Stimulated activated CD8-positive, alpha-beta memory T cell treated with anti-CD3 and anti-CD28 coated beads, Interleukin-7, amount 100 ng/mL, for 4 hours (primary cell): ENCODE data around the gene SEMA3E.

Experiments
- DNase-seq, 2 donors: peaks; one replicate each; pipeline ENCODE4 v3.0.0-alpha.2; 2020; ENCODE audit warnings: low read depth in 2 of 2

Gene SEMA3E

GRCh38 chr7:83640731-83641537 is 8.0 kb downstream of the SEMA3E start:
- no peak for DNase-seq

DNA sequence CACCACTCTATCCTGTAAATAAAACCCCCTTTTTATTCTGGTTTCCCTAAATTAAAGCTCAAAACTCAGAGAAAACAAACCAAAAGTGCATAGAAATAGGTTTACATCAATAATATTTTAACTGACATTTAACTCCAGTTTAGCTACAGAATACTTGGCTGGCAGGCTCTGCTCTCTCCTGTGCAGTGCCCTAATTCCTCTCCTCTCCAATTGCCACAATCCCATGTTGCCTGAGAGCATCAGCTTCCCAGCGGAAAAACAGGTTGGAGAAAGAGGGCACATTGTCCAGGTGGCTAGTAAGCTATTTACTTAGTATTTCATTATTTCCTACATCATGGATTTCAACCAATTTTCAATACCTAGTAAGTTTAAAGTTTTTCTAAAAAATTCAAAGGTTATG is 8.7 kb downstream of the SEMA3E start:
- no peak for DNase-seq

GRCh38 chr7:83633516-83633915 is 15.4 kb downstream of the SEMA3E start:
- DNase-seq = no peak

DNA sequence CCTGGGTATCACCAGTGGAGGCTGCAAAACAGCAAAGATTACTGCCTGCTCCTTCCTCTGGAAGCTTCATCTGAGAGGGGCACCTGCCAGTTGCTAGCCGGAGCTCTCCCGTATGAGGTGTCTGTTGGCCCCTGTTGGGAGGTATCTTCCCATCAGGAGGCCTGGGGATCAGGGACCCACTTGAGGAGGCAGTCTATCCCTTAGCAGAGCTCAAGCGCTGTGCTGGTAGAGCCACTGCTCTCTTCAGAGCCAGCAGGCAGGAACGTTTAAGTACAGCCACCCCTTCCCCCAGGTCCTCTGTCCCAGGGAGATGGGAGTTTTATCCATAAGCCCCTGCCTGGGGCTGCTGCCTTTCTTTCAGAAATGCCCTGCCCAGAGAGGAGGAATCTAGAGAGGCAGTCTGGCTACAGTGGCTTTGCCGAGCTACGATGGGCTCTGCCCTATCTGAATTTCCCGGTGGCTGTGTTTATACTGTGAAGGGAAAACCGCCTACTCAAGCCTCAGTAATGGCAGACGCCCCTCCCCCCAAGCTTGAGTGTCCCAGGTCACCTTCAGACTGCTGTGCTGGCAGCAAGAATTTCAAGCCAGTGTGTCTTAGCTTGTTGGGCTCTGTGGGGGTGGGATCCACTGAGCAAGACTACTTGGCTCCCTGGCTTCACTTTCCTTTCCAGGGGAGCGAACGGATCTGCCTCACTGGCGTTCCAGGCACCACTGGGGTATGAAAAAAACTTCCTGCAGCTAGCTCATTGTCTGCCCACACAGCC is 19.6 kb downstream of the SEMA3E start:
- no peak for DNase-seq

DNA sequence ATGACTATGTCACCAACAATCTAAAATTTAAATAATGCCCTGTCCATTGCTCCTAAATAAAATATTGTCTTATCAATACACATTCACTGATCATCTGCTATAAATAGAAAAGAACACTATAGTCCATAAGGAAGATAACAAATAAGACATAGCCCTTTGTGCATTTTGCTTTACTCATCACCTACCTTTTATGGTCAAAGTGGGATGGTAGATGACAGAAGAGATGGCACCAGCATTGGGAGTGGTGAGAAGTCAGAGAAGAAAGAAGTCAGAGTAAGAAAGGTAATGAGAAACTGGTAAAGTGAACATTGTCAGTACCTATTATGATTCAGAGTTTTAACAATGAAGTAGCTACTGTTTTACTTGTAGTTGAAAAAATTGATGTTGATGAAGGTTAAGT is 31.1 kb downstream of the SEMA3E start:
- no peak for DNase-seq

GRCh38 chr7:83614112-83614511 is 34.8 kb downstream of the SEMA3E start:
- DNase-seq = no peak

DNA sequence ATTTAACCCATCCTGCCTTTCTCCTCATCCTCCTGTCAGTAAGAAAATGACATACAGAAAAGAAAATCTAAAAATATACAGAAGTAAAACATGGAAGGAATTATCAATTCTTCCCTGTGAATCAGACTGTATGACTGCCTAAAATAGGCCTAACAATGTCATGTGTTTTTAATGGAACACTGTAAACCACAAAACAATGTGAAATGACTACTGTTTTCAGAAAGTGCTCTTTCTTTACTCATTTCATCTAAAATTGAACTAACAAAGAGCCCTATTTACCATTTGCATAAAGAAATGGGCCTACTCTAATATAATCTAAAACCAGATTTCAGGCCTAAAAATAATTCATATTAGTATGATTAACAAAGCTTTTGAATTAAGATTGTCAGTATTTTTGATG is 35.7 kb downstream of the SEMA3E start:
- no peak for DNase-seq

DNA sequence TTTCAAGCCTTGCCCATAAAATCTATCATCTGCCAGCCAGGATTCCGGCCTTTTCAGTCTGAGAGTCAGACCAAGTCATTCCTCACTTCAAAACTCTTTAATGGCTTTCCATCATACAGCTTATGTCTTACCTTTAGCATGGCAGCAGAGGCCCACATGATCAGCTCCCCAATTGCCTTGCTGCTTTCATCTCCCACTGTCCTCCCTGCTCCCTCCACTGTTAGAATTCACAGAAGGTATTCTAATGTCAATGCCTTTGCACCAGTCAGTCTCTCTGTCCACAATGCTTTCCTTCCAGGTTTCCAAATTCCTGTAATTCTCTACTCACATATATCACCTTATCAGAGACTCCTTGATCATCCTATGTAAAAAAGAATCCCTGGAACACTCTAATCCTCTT is 37.2 kb downstream of the SEMA3E start:
- DNase-seq = no peak

DNA sequence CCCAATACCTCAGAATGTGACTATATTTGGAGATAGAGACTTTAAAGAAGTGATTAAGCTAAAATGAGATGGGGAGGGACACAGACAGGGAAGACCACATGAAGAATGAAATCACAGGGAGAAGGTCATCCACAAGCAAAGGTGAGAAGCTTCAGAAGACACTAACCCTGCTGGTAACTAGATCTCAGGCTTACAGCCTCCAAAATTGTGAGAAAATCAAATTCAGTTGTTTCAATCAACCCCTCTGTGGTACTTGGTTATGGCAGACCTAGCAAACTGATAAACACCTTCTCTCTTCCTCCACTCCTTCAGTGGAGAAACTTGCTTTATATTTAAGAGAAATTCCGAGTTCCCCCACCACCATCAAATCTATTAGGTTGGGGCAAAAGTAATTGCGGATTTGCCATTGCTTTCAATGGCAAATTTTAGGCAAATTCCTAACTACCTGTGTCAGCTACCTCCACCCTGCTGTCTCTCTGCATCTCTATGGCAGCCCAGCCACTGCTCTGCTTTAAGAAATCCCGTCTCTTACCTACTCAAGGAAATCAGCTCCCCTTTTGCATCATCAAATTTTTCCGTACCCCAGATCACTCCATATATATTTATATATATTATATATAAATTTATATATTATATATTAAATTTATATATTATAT is 38.2 kb downstream of the SEMA3E start:
- no peak for DNase-seq

DNA sequence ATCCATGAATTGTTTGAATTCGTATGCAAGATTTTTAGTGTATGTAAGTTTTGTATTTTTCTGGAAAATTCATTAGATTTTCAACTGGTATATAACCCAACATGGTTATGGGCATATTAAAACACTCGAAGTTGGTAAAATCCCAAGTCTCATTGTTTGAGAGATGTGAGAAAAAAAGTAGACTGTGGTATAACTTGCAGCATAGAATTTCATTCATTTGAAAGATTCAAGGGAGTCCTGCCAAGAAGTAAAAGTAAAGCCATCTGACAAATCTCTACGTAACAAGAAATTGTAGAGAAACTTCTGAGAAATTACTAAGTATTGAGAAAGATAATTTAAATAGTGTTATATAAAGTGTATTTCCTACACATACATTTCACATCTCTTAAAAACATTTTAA is 40.2 kb downstream of the SEMA3E start:
- DNase-seq = no peak

- DNase-seq = no peak
Observed at GRCh38 chr7:83603649-83604048, 45.3 kb downstream of the SEMA3E start.

DNA sequence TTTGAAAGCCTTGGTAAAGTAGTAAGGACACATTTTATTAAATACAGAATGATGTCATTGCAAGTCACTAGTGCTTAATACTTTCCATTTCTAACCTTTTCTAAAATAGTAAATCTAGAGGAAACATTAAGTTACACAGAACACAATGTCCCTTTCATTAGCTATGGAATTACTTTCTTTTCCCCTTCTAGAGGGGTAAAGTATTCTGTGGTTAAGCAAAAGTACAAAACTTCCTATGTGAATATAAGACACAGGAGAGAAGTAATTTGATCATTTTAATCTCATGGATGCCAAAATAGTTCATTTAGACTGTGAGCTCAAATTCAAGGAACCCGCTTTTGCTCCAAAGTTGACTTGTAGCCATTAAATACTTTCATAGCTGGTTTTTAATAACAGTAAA is 49.8 kb downstream of the SEMA3E start:
- no peak for DNase-seq

GRCh38 chr7:83593921-83594475 is 54.9 kb downstream of the SEMA3E start:
- no peak for DNase-seq

- no peak for DNase-seq
Observed at GRCh38 chr7:83588602-83589240, 60.2 kb downstream of the SEMA3E start.

GRCh38 chr7:83586281-83586680 is 62.7 kb downstream of the SEMA3E start:
- no peak for DNase-seq

GRCh38 chr7:83581667-83582435 is 67.1 kb downstream of the SEMA3E start:
- DNase-seq = no peak

DNA sequence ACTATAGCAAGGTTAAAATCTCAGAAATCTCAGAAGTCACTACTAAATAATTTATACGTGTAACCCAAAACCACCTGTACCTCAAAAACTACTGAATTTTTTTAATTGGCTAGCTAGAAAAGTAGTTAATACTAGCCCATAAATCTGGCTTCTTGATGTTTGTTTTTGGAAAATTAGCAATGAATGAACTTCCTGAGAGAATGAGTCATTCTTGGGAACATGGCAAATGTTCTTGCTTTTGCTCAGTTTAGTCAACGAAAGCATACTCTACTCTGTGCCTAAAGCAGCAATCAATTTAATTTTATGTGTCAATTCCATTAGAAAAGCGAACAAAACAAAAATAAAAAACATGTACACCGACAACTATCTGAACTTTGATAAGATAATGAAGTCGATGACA is 69.2 kb downstream of the SEMA3E start:
- no peak for DNase-seq

DNA sequence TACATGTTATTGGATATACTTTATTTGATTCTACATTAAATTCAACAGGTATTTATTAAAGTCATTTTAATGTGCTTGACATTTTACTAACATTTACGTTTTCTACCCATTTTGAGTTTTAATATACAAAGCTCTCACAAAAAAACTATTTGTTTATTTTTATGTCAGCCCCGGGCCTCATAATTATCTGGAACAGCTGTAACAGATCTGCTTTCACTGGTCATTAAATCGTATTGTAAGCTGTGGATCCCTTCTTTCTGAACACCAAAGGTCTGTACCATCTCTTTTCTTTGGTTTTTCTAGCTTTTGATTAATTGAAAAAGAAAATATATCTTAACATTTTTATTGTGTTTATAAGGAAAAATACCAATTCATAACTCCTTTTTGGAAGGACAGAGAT is 73.5 kb downstream of the SEMA3E start:
- DNase-seq = no peak

- DNase-seq = no peak
Observed at GRCh38 chr7:83574616-83575015, 74.3 kb downstream of the SEMA3E start.

GRCh38 chr7:83562960-83563359 is 86.0 kb downstream of the SEMA3E start:
- no peak for DNase-seq

DNA sequence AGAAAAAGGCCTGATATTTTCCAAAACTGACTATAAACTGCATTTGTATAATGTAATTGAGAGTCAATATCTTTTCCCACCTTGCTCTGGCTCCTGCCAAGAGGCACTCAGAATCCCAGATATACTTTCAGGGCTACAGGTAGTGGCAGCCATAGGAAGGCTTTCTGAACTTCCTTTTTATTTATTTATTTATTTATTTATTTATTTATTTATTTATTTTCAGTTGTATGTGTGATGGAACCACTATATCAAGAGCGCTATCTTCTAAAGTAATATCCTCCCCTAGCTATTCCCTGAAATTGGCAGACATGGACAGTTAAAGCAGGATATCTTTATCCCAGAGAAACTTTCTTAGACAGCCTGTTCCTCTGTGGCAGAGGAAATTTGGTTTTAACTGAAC is 86.7 kb downstream of the SEMA3E start:
- no peak for DNase-seq
